Kidney epithelial cell (primary cell): ENCODE measurements around the gene FUT3. TPM values are rescaled to one million over a fixed set of nuclear protein-coding genes. Genes with fewer than 3 reads are reported as not detected.

Source experiments
- DNase-seq: peaks from one replicate; pipeline ENCODE4 v3.0.0-alpha.2; 2010; ENCODE audit warnings: low read depth
- H3K27me3 ChIP-seq: 2 replicates; pipeline ENCODE4 v1.6.0; 2011; ENCODE audit warnings: low read length; ENCODE audit not compliant: control insufficient read depth, insufficient read depth
- H3K36me3 ChIP-seq: 2 replicates; pipeline ENCODE4 v1.5.1; 2011; ENCODE audit warnings: low read length; ENCODE audit not compliant: control insufficient read depth, insufficient read depth
- H3K4me3 ChIP-seq: 2 replicates; pipeline ENCODE4 v1.5.1; 2011; ENCODE audit warnings: low read depth, mild to moderate bottlenecking, control low read depth, low read length
- CTCF ChIP-seq: IDR thresholded peaks from 2 replicates; pipeline ENCODE4 v1.5.1; 2011; ENCODE audit warnings: mild to moderate bottlenecking, moderate library complexity, low read length, control low read depth, inconsistent platforms; ENCODE audit not compliant: insufficient read depth, poor library complexity, severe bottlenecking
- total RNA-seq: library from RNA; depleted of rRNA; stranded (reverse); fragments of >200 nt; gene quantifications from 2 replicates; pipeline ENCODE4 v1.2.3, GENCODE V29; 2015

The FUT3 gene
- total RNA-seq, 1 donor from 2014 or later: 8.8 TPM

- peaks cover 32% of the 10 kb centered on the region for H3K27me3 ChIP-seq
- TF ChIP-seq CTCF: no peak
- DNase-seq: no peak
- no peak overlapping the region for H3K4me3 ChIP-seq
- no peaks in the 10 kb centered on the region for H3K36me3 ChIP-seq
These were observed 44.3 kb downstream of the FUT3 start for GRCh38 chr19:5806905-5807304.

GRCh38 chr19:5806133-5806489, 45.1 kb downstream of the FUT3 start:
- no peak for DNase-seq
- Histone ChIP-seq H3K27me3 (peaks cover 33% of the 10 kb centered on the region), H3K36me3 (no peaks in the 10 kb centered on the region), H3K4me3 (no peak overlapping the region)
- TF ChIP-seq CTCF: no peak

- H3K4me3 ChIP-seq: peak overlapping the region; percentile 10
These were observed 45.7 kb downstream of the FUT3 start for GRCh38 chr19:5805462-5806132.

GRCh38 chr19:5804516-5805461, 46.5 kb downstream of the FUT3 start, which contains the start of gene NRTN:
Gene NRTN, plus strand, starts transcription at chr19:5805067. Its CDS starts 19,099 bp downstream, at chr19:5824166.
- no peak for TF ChIP-seq CTCF
- Histone ChIP-seq H3K27me3 (peaks cover 33% of the 10 kb centered on the region), H3K36me3 (no peaks in the 10 kb centered on the region), H3K4me3 (peak within 1 kb of the TSS; percentile 10)
- DNase-seq: no peak

More at GRCh38 chr19:5805462-5806132, 45.7 kb downstream of the FUT3 start:
- TF ChIP-seq CTCF: peak; percentile 77
- Histone ChIP-seq H3K36me3 (no peaks in the 10 kb centered on the region), H3K27me3 (peaks cover 33% of the 10 kb centered on the region)
- DNase-seq: no peak

- Histone ChIP-seq H3K36me3 (no peaks in the 10 kb centered on the region), H3K27me3 (peaks cover 35% of the 10 kb centered on the region), H3K4me3 (no peak overlapping the region)
- DNase-seq: no peak
- TF ChIP-seq CTCF: peak; percentile 95
These were observed 47.3 kb downstream of the FUT3 start for GRCh38 chr19:5803752-5804515.
